Measurements from ENCODE around the gene EPS8. TPM values are rescaled to one million over a fixed set of nuclear protein-coding genes. Genes with fewer than 3 reads are reported as not detected.

EPS8 gene
- total RNA-seq, 1 donor from 2014 or later, result 17.8 TPM

DNA sequence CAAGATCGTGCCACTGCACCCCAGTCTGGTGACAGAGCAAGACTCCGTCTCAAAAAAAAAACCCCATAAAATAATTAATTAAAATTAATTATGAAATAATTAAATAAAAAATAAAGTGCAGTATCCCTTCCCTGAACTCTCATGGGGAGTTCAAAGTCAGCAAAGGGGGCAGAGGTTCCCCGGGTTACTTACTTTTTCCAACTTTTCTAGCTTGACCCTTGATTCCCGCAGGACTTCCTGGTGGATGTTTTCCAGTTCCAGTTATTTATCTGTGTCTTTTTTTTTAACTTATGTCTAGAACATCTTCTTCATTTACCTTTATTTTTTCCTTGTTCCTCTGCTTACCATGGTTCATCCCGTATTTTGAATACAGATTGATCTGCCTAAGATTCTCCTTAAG lies 197.4 kb downstream of the EPS8 start:
- TF ChIP-seq, protein P1, sequence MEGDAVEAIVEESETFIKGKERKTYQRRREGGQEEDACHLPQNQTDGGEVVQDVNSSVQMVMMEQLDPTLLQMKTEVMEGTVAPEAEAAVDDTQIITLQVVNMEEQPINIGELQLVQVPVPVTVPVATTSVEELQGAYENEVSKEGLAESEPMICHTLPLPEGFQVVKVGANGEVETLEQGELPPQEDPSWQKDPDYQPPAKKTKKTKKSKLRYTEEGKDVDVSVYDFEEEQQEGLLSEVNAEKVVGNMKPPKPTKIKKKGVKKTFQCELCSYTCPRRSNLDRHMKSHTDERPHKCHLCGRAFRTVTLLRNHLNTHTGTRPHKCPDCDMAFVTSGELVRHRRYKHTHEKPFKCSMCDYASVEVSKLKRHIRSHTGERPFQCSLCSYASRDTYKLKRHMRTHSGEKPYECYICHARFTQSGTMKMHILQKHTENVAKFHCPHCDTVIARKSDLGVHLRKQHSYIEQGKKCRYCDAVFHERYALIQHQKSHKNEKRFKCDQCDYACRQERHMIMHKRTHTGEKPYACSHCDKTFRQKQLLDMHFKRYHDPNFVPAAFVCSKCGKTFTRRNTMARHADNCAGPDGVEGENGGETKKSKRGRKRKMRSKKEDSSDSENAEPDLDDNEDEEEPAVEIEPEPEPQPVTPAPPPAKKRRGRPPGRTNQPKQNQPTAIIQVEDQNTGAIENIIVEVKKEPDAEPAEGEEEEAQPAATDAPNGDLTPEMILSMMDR (IDR thresholded peaks at IDR 0.05; ENCODE audit: insufficient read depth, low read length, poor library complexity, severe bottlenecking), result no peak
- no peaks in the 10 kb centered on the region for H3K27me3 ChIP-seq (ENCODE audit: control insufficient read depth, insufficient read depth, low read length)
- H3K36me3 ChIP-seq (ENCODE audit: control insufficient read depth, insufficient read depth, low read length), result no peaks in the 10 kb centered on the region
- no peak overlapping the region for H3K4me3 ChIP-seq (ENCODE audit: low read depth, low read length)
- no peak for DNase-seq (ENCODE audit: low read depth)

DNA sequence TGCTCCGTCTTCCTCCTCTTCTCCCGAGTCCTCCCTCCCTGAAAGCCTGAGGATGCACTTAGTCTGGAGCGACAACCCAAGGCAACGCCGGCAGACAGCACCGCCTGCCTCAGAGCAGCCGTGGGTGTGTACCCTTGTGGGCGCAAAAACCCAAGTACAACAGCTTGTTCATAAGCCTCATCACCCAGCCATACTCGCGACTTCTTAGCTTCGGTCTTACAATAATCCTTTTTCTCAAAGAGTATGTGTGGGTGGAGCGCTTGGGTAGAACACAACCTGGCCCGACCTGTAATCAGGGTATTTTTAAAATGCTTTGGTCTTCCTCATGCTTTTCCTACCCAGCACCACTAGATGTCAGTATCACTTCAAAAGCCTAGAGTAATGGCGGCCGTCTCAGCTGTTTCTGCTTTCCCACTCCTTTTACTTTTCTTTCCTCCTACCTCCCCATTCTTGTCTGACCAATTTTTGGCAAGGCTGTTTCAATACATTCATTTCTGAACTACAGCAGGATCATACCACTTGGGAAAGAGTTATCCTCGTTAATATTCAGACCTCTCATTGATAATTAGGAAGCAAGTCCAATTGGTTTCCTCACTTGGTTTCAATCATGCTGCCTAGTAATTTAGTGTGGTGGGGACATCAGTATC lies 198.9 kb downstream of the EPS8 start:
- TF ChIP-seq, protein P1 (IDR thresholded peaks at IDR 0.05; ENCODE audit: insufficient read depth, low read length, poor library complexity, severe bottlenecking), result peak; percentile 84
- Histone ChIP-seq H3K4me3 (ENCODE audit: low read depth, low read length) (peak overlapping the region; percentile 34), H3K27me3 (ENCODE audit: control insufficient read depth, insufficient read depth, low read length) (no peaks in the 10 kb centered on the region), H3K36me3 (ENCODE audit: control insufficient read depth, insufficient read depth, low read length) (no peaks in the 10 kb centered on the region)
- no peak for DNase-seq (ENCODE audit: low read depth)

DNA sequence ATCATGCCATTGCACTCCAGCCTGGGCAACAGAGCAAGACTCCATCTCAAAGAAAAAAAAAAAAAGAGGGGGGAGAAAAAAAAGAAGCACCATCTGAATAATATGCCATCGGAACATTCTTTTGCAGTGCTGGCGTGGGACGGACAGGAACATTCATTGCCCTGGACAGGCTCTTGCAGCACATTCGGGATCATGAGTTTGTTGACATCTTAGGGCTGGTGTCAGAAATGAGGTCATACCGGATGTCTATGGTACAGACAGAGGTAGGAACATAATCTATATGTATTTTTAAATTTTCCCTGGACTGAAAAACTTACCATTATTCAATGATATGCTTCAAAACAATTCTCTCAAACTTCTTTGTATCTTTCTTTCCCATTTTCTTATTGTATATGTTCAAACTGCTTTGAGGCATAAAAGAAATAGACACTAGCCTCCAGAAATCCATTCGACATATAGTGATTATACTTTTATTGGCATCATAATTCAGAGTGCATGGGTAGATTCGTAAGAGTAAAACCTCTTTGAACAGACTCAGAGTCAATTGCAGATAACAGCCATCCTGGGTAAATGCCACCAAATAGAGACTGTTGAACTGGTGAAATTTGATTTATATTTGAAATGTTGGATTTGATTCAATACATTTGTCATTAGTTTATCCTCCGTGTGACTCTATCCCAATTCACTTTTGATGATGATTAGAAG lies 199.7 kb downstream of the EPS8 start:
- TF ChIP-seq, protein P1 (IDR thresholded peaks at IDR 0.05; ENCODE audit: insufficient read depth, low read length, poor library complexity, severe bottlenecking), result no peak

DNA sequence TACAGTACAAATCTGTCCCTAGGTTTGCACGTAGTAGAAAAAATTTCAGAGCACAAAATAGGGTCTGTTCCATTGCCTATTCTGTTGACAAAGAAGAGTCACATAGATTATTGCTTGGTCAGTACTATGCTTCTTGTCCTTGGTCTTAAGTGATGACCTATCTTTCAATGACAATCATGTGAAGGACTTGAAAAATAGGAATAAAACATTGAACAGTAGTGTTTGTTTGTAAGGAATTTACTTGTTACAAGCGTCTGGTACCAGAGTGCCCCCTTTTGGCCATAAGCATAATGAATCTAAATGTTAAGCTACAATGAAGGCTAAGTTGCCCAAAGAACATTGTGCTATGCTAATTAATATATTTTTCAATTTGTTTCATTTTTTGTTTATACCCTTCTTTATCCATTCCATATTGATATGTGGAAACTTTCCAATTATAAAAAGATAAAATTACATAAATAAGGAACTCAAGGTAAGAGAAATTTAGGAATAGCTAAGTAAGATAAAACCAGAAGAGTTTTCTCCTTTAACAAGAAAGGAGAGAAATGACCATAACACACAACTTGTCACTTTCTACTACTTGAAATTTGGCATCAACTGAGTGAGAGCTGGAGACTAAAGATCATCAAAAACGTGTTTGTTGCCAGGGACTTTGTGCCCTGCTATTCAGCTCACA lies 204.7 kb downstream of the EPS8 start:
- no peaks in the 10 kb centered on the region for H3K27me3 ChIP-seq (ENCODE audit: control insufficient read depth, insufficient read depth, low read length)
- H3K4me3 ChIP-seq (ENCODE audit: low read depth, low read length), result no peak overlapping the region
- DNase-seq (ENCODE audit: low read depth), result no peak
- H3K36me3 ChIP-seq (ENCODE audit: control insufficient read depth, insufficient read depth, low read length), result no peaks in the 10 kb centered on the region
- TF ChIP-seq, protein P1 (IDR thresholded peaks at IDR 0.05; ENCODE audit: insufficient read depth, low read length, poor library complexity, severe bottlenecking), result peak; percentile 64

More for the DNA sequence above, 199.7 kb downstream of the EPS8 start:
- DNase-seq (ENCODE audit: low read depth), result no peak
- no peak overlapping the region for H3K4me3 ChIP-seq (ENCODE audit: low read depth, low read length)
- H3K27me3 ChIP-seq (ENCODE audit: control insufficient read depth, insufficient read depth, low read length), result no peaks in the 10 kb centered on the region
- no peaks in the 10 kb centered on the region for H3K36me3 ChIP-seq (ENCODE audit: control insufficient read depth, insufficient read depth, low read length)

DNA sequence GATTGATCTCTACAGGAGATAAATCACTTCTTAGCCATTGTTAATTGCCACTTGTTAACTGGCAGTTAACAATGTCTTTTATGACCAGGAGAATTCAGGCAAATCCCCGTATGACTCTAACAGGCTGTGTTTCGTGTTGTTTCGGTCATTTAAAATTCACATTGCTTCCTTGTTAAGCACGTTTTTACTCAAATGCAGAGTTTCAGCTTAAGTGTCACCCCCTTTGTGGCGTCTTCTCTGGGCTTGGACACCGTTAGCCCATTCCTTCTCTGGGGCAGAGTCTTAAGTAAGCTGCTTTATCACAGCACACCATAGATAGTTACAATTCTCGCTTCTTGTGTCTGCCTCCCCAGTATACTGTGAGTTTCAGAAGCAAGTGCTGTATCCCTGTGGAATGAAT lies 205.4 kb downstream of the EPS8 start:
- H3K4me3 ChIP-seq (ENCODE audit: low read depth, low read length), result no peak overlapping the region
- DNase-seq (ENCODE audit: low read depth), result no peak
- TF ChIP-seq, protein P1 (IDR thresholded peaks at IDR 0.05; ENCODE audit: insufficient read depth, low read length, poor library complexity, severe bottlenecking), result no peak
- H3K27me3 ChIP-seq (ENCODE audit: control insufficient read depth, insufficient read depth, low read length), result no peaks in the 10 kb centered on the region
- H3K36me3 ChIP-seq (ENCODE audit: control insufficient read depth, insufficient read depth, low read length), result no peaks in the 10 kb centered on the region
